ENCODE results near the gene CST9.
"Not testable (repeated sequence)": the region's sequence is repeated elsewhere in the genome, so short reads cannot be mapped to it uniquely, and the experiment has no call there.

The CST9 gene

GRCh38 chr20:23636908-23637281 is 31.2 kb upstream of the CST9 start:
- Histone ChIP-seq H3K4me3 (peak overlapping the region; percentile 91), H3K27ac (peak overlapping the region; percentile 76 to 97)
- TF ChIP-seq CTCF (IDR thresholded peaks at IDR 0.05): no peak
- DNase-seq (ENCODE audit: low spot score): no peak

GRCh38 chr20:23636182-23636907 is 30.6 kb upstream of the CST9 start:
- no peak for TF ChIP-seq CTCF (IDR thresholded peaks at IDR 0.05)
- DNase-seq (ENCODE audit: low spot score): no peak
- Histone ChIP-seq H3K27ac (peak overlapping the region; percentile 76 to 97), H3K4me3 (peak overlapping the region; percentile 91)

- peak overlapping the region; percentile 91 for H3K4me3 ChIP-seq
- not testable (repeated sequence) for DNase-seq (ENCODE audit: low spot score)
- H3K27ac ChIP-seq: peak overlapping the region in 1 of 2 donors; percentile 97
Observed at GRCh38 chr20:23635768-23636090, 30.0 kb upstream of the CST9 start.

- TF ChIP-seq CTCF (IDR thresholded peaks at IDR 0.05): no peak
- H3K4me3 ChIP-seq: peak overlapping the region; percentile 91
- H3K27ac ChIP-seq: peak overlapping the region in 1 of 2 donors; percentile 97
- DNase-seq (ENCODE audit: low spot score): no peak
Observed at GRCh38 chr20:23634985-23635767, 29.5 kb upstream of the CST9 start.

GRCh38 chr20:23634044-23634801 is 28.5 kb upstream of the CST9 start:
- peak overlapping the region; percentile 91 for H3K4me3 ChIP-seq

GRCh38 chr20:23632711-23633573 is 27.2 kb upstream of the CST9 start:
- TF ChIP-seq CTCF (IDR thresholded peaks at IDR 0.05): no peak
- no peak for DNase-seq (ENCODE audit: low spot score)
- H3K4me3 ChIP-seq: no peak overlapping the region
- peak overlapping the region in 1 of 2 donors; percentile 97 for H3K27ac ChIP-seq

More at GRCh38 chr20:23634044-23634801, 28.5 kb upstream of the CST9 start:
- peak overlapping the region in 1 of 2 donors; percentile 97 for H3K27ac ChIP-seq
- no peak for DNase-seq (ENCODE audit: low spot score)
- no peak for TF ChIP-seq CTCF (IDR thresholded peaks at IDR 0.05)
